OCI-LY3 (cell line): Measurements from ENCODE around the gene SLC35F4.

Experiments used
- EZH2phosphoT487 ChIP-seq: fragments of 200-600 bp; shearing (Covaris generic); IDR thresholded peaks from 2 replicates; pipeline ENCODE4 v1.6.1; 2018; ENCODE audit warnings: antibody characterized with exemption, mixed run types, low read depth
- TF ChIP-seq, protein P1 (sequence below): fragments of 200-600, 300-600 bp; sonication (generic); IDR thresholded peaks from 2 replicates; pipeline ENCODE4 v1.5.1; 2014; ENCODE audit warnings: antibody characterized with exemption, low read length, low read depth

GRCh38 chr14:57898837-57899572 lies 33.1 kb upstream of the SLC35F4 start:
- TF ChIP-seq, protein P1, sequence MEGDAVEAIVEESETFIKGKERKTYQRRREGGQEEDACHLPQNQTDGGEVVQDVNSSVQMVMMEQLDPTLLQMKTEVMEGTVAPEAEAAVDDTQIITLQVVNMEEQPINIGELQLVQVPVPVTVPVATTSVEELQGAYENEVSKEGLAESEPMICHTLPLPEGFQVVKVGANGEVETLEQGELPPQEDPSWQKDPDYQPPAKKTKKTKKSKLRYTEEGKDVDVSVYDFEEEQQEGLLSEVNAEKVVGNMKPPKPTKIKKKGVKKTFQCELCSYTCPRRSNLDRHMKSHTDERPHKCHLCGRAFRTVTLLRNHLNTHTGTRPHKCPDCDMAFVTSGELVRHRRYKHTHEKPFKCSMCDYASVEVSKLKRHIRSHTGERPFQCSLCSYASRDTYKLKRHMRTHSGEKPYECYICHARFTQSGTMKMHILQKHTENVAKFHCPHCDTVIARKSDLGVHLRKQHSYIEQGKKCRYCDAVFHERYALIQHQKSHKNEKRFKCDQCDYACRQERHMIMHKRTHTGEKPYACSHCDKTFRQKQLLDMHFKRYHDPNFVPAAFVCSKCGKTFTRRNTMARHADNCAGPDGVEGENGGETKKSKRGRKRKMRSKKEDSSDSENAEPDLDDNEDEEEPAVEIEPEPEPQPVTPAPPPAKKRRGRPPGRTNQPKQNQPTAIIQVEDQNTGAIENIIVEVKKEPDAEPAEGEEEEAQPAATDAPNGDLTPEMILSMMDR: no peak
- TF ChIP-seq EZH2phosphoT487: no peak
